Psoas muscle (tissue), 8 donors: Measurements from ENCODE around the gene EFCAB5. TPM values are rescaled to one million over a fixed set of nuclear protein-coding genes. Genes with fewer than 3 reads are reported as not detected.

ENCODE experiments used
- ATAC-seq, 4 donors: fragments of 200-7000 bp; cut with Tn5 transposase; one replicate each; pipeline ENCODE4 v1.9.1; 2020; ENCODE audit warnings: moderate library complexity in 3 of 4, mild to moderate bottlenecking in 2 of 4
- DNase-seq, 2 donors: peaks; one replicate each; pipeline ENCODE4 v3.0.0-alpha.2; 2020
- H3K27ac ChIP-seq: fragments of 200-600 bp; one replicate; pipeline ENCODE4 v1.8.0; 2022
- H3K27me3 ChIP-seq, 3 donors: fragments of 200-600 bp in 1 of 3; one replicate each; pipeline versions ENCODE4 v1.6.1 to v1.8.0; 2013 to 2022; ENCODE audit warnings: low read length in 2 of 3, mild to moderate bottlenecking in 2 of 3, moderate library complexity in 1 of 3; ENCODE audit not compliant: insufficient read depth in 3 of 3
- H3K36me3 ChIP-seq, 2 donors: fragments of 200-600 bp in 1 of 2; one replicate each; pipeline versions ENCODE4 v1.6.1 to v1.8.0; 2013 to 2022; ENCODE audit warnings: low read depth in 1 of 2, mild to moderate bottlenecking in 1 of 2, moderate library complexity in 1 of 2; ENCODE audit not compliant: insufficient read depth in 1 of 2
- H3K4me1 ChIP-seq: fragments of 200-600 bp; one replicate; pipeline ENCODE4 v1.8.0; 2022
- H3K4me3 ChIP-seq: fragments of 200-600 bp; one replicate; pipeline ENCODE4 v1.8.0; 2022; ENCODE audit warnings: mild to moderate bottlenecking
- H3K9me3 ChIP-seq: fragments of 200-600 bp; one replicate; pipeline ENCODE4 v1.8.0; 2022
- WGBS, 3 donors: extraction: QIAGEN DNeasy Blood & Tissue Kit; methylation state at CpG; one replicate each; pipeline versions ENCODE4 v1.1.6 to v1.1.7; 2013; 5-methylcytosine and 5-hydroxymethylcytosine counted together
- intact Hi-C, 2 donors: fragments of 100-400 bp; cut with DNase I; formaldehyde crosslinking; loops; one replicate each; pipeline versions ENCODE4 v1.11.0 to v1.14.2; 2022
- polyA plus RNA-seq, 3 donors: library from polyadenylated mRNA; stranded (reverse); fragments of 200-250 nt; gene quantifications; one replicate each; pipeline ENCODE4 v1.2.3, GENCODE V29; 2013
- total RNA-seq, 4 donors: library from RNA; stranded (reverse); fragmentation: NEBNext Ultra II Directional in 2 of 4; extraction: Animal tissue kit (Norgen Biotek cat#: 25700) in 2 of 4; gene quantifications; one replicate each; pipeline versions ENCODE4 v1.2.1 to v1.2.4, GENCODE V29; 2021 to 2023
- TF ChIP-seq, protein P1 (sequence below): fragments of 200-600 bp; IDR thresholded peaks from one replicate; pipeline ENCODE4 v1.8.0; 2022; ENCODE audit warnings: antibody characterized with exemption
- donor health status: healthy with polysubstance abuse.
- donor health status: DM: no; HTN: no; CAD: no; lungs with moderate emphysema.
- donor health status: Bipolar disorder and iron deficiency.
- donor health status: healthy.
- donor health status: DM: yes; HTN: yes; CAD: no.
- donor health status: DM: no; HTN: no; CAD: no.
- donor health status: DM: no; HTN: no; CAD: no.
- donor health status: DM: yes; HTN: yes; CAD: no.

EFCAB5 gene
- total and polyA plus RNA-seq, 7 donors = 0.10 to 0.67 (median 0.17) TPM; not detected in 4

GRCh38 chr17:30103921-30104320 is 162.5 kb downstream of the EFCAB5 start:
- ATAC-seq (no peak), DNase-seq (no peak)
- H3K4me1 ChIP-seq = no peaks in the 10 kb centered on the region
- 71 to 94% (median 88%) methylated on average over 1 of the region's 1 CpG for WGBS, 3 donors
- intact Hi-C loops = loop anchor here (2.0 to 5.0 kb wide), 3 partner anchors 173 to 233 kb away; no protein-coding TSS in a partner anchor
- peaks cover 0 to 1% (median 0%) of the 10 kb centered on the region in 3 donors for H3K27me3 ChIP-seq
- H3K4me3 ChIP-seq = no peak overlapping the region
- no peak overlapping the region for H3K27ac ChIP-seq
- H3K9me3 ChIP-seq = no peaks in the 10 kb centered on the region
- no peaks in the 10 kb centered on the region for H3K36me3 ChIP-seq
- TF ChIP-seq, protein P1, sequence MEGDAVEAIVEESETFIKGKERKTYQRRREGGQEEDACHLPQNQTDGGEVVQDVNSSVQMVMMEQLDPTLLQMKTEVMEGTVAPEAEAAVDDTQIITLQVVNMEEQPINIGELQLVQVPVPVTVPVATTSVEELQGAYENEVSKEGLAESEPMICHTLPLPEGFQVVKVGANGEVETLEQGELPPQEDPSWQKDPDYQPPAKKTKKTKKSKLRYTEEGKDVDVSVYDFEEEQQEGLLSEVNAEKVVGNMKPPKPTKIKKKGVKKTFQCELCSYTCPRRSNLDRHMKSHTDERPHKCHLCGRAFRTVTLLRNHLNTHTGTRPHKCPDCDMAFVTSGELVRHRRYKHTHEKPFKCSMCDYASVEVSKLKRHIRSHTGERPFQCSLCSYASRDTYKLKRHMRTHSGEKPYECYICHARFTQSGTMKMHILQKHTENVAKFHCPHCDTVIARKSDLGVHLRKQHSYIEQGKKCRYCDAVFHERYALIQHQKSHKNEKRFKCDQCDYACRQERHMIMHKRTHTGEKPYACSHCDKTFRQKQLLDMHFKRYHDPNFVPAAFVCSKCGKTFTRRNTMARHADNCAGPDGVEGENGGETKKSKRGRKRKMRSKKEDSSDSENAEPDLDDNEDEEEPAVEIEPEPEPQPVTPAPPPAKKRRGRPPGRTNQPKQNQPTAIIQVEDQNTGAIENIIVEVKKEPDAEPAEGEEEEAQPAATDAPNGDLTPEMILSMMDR = no peak

DNA sequence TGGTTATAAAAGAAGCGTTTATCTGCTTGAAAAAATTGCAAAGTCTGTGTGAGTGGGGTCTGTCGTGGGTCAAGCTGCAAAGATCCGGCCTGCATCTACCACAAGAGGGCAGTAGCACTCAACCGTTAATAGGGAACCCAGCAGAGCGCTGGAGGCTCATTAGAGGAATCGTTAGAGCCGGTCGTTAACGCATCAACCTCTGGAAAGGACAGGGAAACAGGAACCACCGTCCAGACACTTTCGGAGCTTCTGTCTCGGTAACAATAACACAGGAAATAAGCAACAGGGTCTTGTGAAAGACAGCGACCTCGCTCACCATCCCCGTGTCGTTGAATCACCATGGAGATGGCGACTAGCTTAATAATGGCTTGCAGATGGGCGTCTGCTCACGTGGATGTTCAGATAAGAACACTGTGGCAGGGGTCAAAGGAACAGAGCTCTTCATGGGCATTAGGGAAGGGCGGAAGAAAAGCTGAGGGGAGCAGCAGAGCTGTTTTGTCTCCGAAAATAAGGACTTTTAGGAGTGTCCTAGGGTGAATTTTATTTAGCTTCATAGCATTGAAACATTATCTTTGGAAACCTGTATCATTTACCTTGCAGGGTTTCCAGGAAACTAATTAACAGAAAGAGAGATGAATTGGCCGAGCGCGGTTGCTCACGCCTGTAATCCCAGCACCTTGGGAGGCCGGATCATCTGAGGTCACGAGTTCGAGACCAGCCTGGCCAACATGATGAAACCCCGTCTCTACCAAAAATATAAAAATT is 163.3 kb downstream of the EFCAB5 start:
- intact Hi-C loops = loop anchor here (2.0 to 5.0 kb wide), 3 partner anchors 173 to 233 kb away; no protein-coding TSS in a partner anchor
- 19 to 23% (median 21%) methylated on average over 29 of the region's 29 CpGs for WGBS, 3 donors
- TF ChIP-seq, protein P1 = peak; percentile 85
- H3K4me3 ChIP-seq = peak overlapping the region; percentile 59
- peak; percentile 64 to 72 for DNase-seq
- peaks cover 0 to 3% (median 0%) of the 10 kb centered on the region in 3 donors for H3K27me3 ChIP-seq
- no peaks in the 10 kb centered on the region for H3K9me3 ChIP-seq
- peak; percentile 86 to 98 (median 93) for ATAC-seq
- H3K27ac ChIP-seq = no peak overlapping the region
- H3K4me1 ChIP-seq = no peaks in the 10 kb centered on the region
- no peaks in the 10 kb centered on the region for H3K36me3 ChIP-seq

DNA sequence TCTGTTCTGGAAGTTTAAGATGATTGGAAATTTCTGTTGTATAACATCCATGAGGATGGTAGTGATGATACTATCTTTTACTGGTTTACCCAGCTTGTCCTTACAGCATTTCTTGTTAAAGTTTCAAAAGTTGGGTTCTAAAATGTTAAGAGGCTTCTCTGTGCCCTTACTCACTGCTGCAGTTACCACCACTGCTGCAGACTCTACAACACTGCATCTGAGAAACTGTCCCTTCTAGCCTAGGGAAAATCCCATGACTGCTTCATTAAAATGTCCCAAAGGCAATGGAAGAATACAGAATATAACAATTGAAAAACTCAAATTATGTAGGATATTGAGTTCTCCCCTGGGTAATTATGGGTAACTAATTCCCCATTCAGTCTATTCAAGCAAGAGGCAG is 171.4 kb downstream of the EFCAB5 start:
- intact Hi-C loops = no loop called here
- TF ChIP-seq, protein P1 = no peak
- no peak for DNase-seq
- H3K27me3 ChIP-seq = peaks cover 0 to 3% (median 0%) of the 10 kb centered on the region in 3 donors
- no peak overlapping the region for H3K27ac ChIP-seq
- H3K4me3 ChIP-seq = no peak overlapping the region
- no peak for ATAC-seq
- peaks cover 2% of the 10 kb centered on the region for H3K4me1 ChIP-seq
- no peaks in the 10 kb centered on the region for H3K9me3 ChIP-seq
- no peaks in the 10 kb centered on the region for H3K36me3 ChIP-seq

GRCh38 chr17:30113213-30113612 is 171.8 kb downstream of the EFCAB5 start:
- ATAC-seq (no peak), DNase-seq (no peak)
- Histone ChIP-seq H3K9me3 (no peaks in the 10 kb centered on the region), H3K27ac (no peak overlapping the region), H3K4me1 (peaks cover 6% of the 10 kb centered on the region), H3K4me3 (no peak overlapping the region), H3K27me3 (peaks cover 0 to 3% (median 0%) of the 10 kb centered on the region in 3 donors), H3K36me3 (peaks cover 0 to 2% of the 10 kb centered on the region in 2 donors)
- TF ChIP-seq, protein P1 = no peak
- intact Hi-C loops = no loop called here
